ENCODE results near the gene C2CD4A.

DNA sequence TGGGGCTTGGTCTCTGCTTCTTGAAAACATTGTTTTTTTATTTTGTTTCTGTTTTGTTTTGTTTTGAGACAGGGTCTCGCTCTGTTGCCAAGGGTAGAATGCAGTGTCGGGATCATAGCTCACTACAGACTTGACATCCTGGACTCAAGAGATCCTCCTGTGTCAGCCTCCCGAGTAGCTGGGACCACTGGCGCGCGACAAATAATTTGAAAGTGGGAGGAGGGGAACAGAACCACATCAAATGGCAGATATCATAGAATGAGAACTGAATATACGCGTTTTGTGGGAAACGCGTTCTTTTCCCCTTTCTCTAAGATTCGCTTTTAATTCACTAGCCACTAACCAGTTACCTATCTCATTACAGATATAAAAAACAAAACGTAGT lies 5.9 kb upstream of the C2CD4A start:
- TF ChIP-seq BACH2 (CRISPR knock-in tag; IDR thresholded peaks at IDR 0.05; ENCODE audit: borderline replicate concordance) (no peak), TCF4 (CRISPR knock-in tag; IDR thresholded peaks at IDR 0.05; ENCODE audit: borderline replicate concordance) (no peak), ESRRG (CRISPR knock-in tag; IDR thresholded peaks at IDR 0.05) (no peak)
